CD4-positive, alpha-beta T cell treated with Interleukin-17A for 1 hour (primary cell): ENCODE results near the gene C14orf180.
"Not testable (repeated sequence)": the region's sequence is repeated elsewhere in the genome, so short reads cannot be mapped to it uniquely, and the experiment has no call there.

Experiments used
- DNase-seq: peaks from one replicate; pipeline ENCODE4 v3.0.0-alpha.2; 2020

The C14orf180 gene

DNA sequence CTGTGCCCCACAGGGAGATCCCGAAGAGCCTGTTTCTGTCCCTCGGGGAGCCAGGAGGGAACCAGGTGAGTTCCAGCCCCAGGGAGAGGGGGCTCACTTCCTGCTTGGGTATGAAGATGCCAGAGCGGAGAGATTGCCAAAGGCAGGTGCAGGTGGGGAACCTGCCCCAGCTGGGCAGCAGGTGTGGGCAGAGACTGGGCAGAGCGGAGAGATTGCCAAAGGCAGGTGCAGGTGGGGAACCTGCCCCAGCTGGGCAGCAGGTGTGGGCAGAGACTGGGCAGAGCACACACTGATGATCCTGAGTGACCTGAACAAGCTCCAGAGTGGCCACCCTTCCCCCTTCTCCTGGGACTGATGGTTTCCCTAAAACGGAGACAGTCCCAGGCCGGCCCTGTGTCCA lies 375 bp downstream of the C14orf180 start:
- not testable (repeated sequence) for DNase-seq

GRCh38 chr14:104580961-104581360 lies 1.4 kb downstream of the C14orf180 start:
- no peak for DNase-seq

DNA sequence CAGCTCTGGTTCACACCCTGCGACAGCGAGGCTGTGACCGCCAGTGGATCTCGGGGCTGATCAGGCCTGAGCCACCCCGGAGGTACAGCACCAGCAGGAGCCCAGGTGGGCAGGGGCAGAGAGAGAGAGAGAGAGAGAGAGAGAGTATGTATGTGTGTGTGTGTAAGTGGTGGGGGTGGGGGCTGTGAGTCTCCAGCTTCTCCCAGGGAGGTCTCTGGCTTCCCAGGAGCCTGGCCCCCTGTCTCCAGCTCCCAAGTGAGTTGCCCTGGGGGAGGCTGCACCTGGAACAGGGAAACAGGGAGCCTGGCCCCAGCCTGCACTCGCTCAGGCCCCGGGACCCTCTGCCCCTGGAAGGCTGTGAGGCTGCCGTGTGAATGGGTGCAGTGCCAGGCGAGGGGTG lies 2.0 kb downstream of the C14orf180 start:
- no peak for DNase-seq

- DNase-seq: no peak
These were observed 2.4 kb downstream of the C14orf180 start for GRCh38 chr14:104582005-104582404.

- DNase-seq: no peak
These were observed 3.1 kb downstream of the C14orf180 start for GRCh38 chr14:104582662-104583061.

- no peak for DNase-seq
These were observed 4.1 kb downstream of the C14orf180 start for GRCh38 chr14:104583424-104584306.

DNA sequence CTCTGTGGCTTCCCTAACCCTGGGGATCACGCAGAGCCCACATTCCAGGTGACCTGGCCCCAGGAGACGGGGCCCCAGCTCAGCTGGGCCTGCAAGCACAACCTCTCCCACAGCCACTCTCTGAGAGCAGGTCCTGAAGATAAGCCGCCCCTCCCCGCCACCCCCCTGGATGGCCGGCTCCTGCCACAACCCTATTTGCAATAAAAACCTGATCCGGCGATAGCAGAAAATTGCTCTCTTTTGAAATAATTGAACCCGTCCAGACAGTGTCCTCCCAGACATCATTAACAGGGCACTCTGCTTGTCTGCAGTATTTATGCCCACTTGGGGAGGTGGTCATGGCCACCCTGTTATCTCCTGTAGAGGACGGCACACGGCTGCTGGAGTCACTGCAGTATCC lies 5.0 kb downstream of the C14orf180 start:
- DNase-seq: no peak

GRCh38 chr14:104585966-104586697 lies 6.6 kb downstream of the C14orf180 start:
- no peak for DNase-seq

DNA sequence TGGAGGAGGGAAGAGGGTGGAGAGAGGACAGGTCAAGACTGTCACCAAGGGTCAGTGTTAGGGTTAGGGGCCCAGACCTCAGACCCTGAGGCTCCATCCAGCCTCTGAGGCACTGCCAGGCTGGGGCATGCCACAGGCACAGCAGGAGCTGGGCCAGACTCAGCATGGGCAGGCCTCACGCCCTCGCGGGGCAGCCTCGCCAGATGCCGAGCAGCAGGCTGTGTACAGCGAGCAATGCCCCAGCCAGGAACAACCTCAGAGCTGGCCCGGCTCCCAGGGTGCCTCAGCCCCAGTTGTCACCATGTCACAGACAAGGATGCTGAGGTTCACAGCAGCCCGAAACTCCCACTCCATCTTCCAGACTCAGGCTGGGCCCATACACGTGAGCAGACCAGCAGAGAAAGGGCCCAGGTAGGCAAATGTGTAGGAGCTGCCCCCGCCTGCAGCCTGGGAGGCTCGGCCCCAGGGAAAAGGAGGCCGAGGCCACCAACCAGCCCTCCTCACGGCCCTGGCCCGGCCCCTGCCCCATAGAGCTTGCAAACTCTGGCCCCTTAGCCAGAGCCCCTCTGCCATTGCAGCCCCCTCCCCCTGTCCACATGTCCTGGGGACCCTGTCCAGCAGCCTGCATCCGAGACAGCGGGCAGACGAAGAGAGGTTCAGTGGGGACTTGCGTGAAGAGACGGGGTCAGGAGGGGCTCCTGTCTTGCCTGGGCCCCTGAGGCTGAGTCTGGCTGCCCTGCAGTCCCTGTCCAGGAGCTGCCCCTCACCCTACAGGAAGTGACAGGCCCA lies 7.5 kb downstream of the C14orf180 start:
- no peak for DNase-seq

- DNase-seq: no peak
These were observed 8.1 kb downstream of the C14orf180 start for GRCh38 chr14:104587641-104588040.

GRCh38 chr14:104588066-104588857 lies 8.7 kb downstream of the C14orf180 start:
- DNase-seq: no peak

DNA sequence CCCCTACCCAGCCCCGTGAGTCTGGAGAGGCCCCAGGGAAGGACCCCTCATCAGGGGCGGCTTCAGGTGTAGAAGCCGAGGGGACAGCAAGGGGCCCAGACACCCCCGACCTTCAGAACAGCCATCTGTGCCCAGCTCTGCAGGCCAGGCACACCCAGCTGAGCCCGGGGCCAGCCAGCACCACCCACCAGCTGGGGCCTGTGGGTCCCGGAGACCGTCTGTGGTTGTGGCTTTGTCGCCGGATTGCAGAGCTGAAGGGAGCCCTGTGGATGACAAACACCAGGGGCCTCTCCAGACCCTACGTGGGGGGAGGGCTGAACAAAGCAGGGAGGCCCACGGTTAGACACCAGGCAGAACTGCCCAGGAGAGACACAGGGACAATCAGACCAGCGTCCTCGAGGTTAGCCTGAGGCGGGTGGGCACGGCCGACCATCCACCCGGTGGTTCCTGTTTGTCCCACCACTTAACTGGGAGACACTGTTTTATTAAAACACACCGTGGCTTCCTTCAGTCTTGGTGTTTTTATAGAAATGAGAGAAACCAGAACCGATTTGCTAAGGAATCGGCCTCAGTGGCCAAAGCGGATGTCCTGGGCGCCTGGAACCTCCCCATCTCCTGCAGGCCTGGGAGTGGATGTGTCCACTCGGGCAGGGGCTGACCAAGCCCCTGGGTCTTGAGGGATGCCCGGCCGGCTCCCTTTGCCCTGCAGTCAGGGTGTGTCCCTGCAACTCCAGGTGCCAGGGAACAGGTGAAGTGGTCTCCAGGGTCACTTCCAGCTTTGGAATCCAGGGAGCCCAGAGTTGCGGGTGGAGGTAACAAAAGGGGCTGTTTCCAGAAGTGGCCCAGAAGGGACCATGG lies 10.0 kb downstream of the C14orf180 start:
- no peak for DNase-seq

DNA sequence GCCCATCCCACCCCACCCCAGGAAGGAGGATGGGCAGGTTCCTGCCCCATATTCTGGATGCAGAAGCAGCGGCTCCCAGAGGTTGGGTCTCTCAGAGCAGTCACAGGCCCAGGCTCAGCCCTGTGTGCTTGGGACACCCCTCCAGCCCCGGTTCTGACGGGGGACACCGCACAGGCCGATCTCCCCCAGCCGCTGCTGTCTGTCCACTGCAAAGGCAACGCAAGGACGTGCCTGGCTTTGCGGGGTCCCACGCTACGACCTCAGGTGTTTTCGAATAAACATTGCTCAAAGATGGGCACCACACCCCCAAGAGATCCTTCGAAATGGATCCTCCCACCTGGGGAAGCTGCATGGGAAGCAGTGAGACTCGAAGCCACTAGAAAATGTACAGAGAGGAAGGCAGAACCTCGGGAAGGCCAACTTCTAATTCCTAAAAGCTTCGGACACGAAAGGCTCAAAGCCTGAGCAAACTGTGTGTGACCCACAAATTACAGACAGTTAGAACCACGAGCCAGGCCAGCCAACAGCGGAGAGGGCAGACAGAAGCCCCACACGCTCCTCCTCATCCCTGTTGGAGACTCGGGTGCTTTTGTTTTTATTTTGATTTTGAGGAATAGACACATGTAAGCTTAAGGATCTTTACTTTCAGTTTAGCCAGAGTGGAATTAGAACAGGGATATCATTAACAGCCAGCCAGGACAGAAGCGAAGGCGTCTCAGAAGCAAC lies 10.8 kb downstream of the C14orf180 start:
- DNase-seq: no peak

DNA sequence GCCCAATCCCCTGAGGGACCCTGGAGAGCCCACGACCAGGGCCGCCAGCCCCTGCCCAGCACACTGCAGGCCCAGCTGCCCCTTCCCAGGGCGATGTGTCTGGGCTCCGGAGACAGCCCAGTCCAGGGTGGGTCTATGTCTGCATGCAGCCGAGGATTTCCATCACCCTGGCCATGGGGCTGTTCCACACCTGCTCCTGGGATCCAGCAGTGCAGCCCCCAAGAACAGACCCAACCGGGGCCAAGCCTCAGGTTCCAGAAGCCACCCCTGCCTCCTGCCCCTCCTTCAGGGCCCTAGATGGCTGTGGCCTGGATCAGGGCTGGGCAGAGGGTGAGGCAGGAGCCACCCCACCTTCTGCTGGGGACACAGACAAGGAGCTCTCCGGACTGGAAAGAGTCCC lies 11.5 kb downstream of the C14orf180 start:
- DNase-seq: no peak

- no peak for DNase-seq
These were observed 12.1 kb downstream of the C14orf180 start for GRCh38 chr14:104591506-104592291.

DNA sequence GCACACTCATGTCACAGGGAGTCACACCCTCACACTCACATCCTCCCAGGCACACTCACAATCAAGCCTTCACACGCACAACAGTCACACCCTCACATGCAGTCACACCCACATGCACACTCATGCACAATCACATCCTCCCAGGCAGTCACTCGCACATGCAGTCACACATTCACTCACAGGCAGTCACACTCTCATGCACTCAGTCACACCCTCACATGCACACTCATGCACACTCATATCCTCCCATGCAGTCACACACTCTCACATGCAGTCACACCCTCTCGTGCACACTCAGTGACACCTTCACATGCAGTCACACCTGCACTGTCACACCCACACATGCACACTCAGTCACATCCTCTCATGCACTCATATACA lies 12.7 kb downstream of the C14orf180 start:
- no peak for DNase-seq

DNA sequence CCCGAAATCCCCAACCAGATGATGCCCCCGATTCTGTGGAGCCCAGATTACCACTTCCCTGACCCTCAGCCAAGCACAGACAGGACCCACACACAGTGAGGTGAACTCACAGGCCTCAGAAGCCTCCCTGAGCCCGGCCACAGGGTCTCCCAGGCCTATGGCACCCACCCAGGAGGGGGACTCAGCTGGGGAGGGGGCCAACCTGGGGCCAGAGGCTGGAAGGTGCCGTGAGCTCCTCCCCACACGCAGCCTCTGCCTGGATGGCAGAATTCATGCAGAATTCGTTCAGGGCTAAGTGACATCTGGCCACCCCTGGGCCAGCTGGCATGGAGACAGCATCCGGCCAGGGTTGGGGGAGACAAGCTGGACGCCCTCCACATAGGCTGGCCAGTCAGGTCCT lies 13.2 kb downstream of the C14orf180 start:
- no peak for DNase-seq

DNA sequence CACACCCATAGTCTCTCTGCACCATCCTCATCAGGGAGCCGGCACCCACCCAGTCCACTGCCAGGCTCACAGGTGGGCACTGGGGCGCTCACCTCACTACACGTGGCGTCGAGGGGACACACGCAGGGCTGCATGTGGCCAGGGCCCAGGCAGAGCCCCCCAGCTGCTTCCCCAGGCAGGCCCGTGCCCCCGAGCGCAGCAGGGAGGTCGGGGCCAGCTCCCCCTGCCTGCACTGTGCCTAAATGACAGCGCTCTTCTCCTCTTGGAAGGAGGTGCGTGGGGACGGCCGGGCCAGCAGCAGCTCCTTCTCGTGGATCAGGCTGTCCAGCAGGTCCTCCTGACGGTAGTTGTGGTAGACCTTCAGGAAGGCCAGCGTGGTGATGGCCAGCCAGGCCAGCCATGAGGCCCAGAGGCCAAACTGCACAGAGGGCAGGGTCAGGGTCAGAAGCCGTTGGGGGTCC lies 13.7 kb downstream of the C14orf180 start:
- DNase-seq: no peak

GRCh38 chr14:104593710-104594136 lies 14.2 kb downstream of the C14orf180 start:
- no peak for DNase-seq
